GM12892 (cell line): Measurements from ENCODE around the gene ST3GAL5.

Source experiments
- POLR2A ChIP-seq: IDR thresholded peaks from 2 replicates; pipeline ENCODE4 v1.6.1; 2011; ENCODE audit warnings: low read depth, low read length, control low read depth
- POLR2AphosphoS5 ChIP-seq: IDR thresholded peaks from 2 replicates; pipeline ENCODE4 v1.6.1; 2011; ENCODE audit warnings: low read depth, low read length, control low read depth
- TAF1 ChIP-seq: IDR thresholded peaks from 2 replicates; pipeline ENCODE4 v1.6.1; 2011; ENCODE audit warnings: low read depth, mild to moderate bottlenecking, control low read depth, low read length, borderline replicate concordance

GRCh38 chr2:85800586-85800985, 88.2 kb downstream of the ST3GAL5 start:
- TF ChIP-seq TAF1 (no peak), POLR2A (no peak), POLR2AphosphoS5 (no peak)
